K562 (cell line): ENCODE data around the gene ADAMTS14. TPM values are rescaled to one million over a fixed set of nuclear protein-coding genes. Genes with fewer than 3 reads are reported as not detected.
A peak's percentile ranks its signal among the peaks of the same experiment; 100 is the strongest.

ENCODE experiments used
- JUND ChIP-seq, 2 experiments: IDR thresholded peaks; 2 replicates in 1 of 2; 3 replicates in 1 of 2; pipeline ENCODE4 v1.6.1; 2011; ENCODE audit warnings: borderline replicate concordance in 2 of 2, low read depth in 2 of 2, low read length in 2 of 2, improper control_type of control experiment in 1 of 2, missing biosample characterization in 1 of 2, missing genetic modification characterization in 1 of 2, missing genetic modification reagents in 1 of 2
- KDM5B ChIP-seq: fragments of 200-600 bp; sonication (generic); IDR thresholded peaks from 2 replicates; pipeline ENCODE4 v1.6.1; 2012; ENCODE audit warnings: low read depth, mild to moderate bottlenecking, moderate library complexity, low read length, control low read depth, inconsistent platforms; ENCODE audit not compliant: insufficient replicate concordance
- PHB2 ChIP-seq: fragments of 450-650 bp; IDR thresholded peaks from 2 replicates; pipeline ENCODE4 v1.6.1; 2017; ENCODE audit warnings: low read depth
- POLR2AphosphoS2 ChIP-seq: IDR thresholded peaks from 2 replicates; pipeline ENCODE4 v1.6.1; 2012; ENCODE audit warnings: low read length, improper control_type of control experiment
- RBFOX2 ChIP-seq: fragments of 200-400 bp; formaldehyde crosslinking; IDR thresholded peaks from 2 replicates; pipeline ENCODE4 v1.6.1; 2017; ENCODE audit warnings: low read depth, mild to moderate bottlenecking, low read length, moderate library complexity
- ZNF263 ChIP-seq: sonication (generic); formaldehyde crosslinking; IDR thresholded peaks from 2 replicates; pipeline ENCODE4 v1.8.0; 2022; ENCODE audit warnings: mild to moderate bottlenecking, missing genetic modification reagents, borderline replicate concordance
- ZNF696 ChIP-seq: fragments of 250-450 bp; sonication (Bioruptor Pico); conservative IDR thresholded peaks from 2 replicates; pipeline ENCODE4 v1.4.0; 2020; ENCODE audit warnings: mild to moderate bottlenecking, moderate library complexity
- polyA plus RNA-seq, 8 experiments: library from polyadenylated mRNA; depleted of rRNA in 4 of 8; stranded (reverse) in 5 of 8; unstranded in 3 of 8; fragments of >200 nt; fragmentation: Nextera tagmentation in 2 of 8; fragmentation: Illumina TruSeq in 1 of 8; extraction: Ambion mirVana in 2 of 8; extraction: Trizol in 1 of 8; gene quantifications; 2 replicates each; pipeline versions ENCODE4 v1.2.1 to v1.2.3, GENCODE V29; 2011 to 2014; ENCODE audit warnings: inconsistent platforms in 1 of 8, missing spikeins in 1 of 8
- total RNA-seq, 7 experiments: library from RNA; depleted of rRNA in 6 of 7; stranded (reverse); fragments of >200 nt in 6 of 7; fragmentation: Illumina TruSeq in 2 of 7; extraction: Trizol in 2 of 7; gene quantifications; 2 replicates each; pipeline versions ENCODE4 v1.2.1 to v1.2.3, GENCODE V29; 2011 to 2021; ENCODE audit warnings: low replicate concordance in 1 of 7
- TF ChIP-seq, protein P1 (sequence below), 2 experiments: IDR thresholded peaks; 2 replicates each; pipeline ENCODE4 v1.6.1; 2012; ENCODE audit warnings: improper control_type of control experiment in 2 of 2, low read depth in 2 of 2, low read length in 2 of 2, borderline replicate concordance in 1 of 2
- TF ChIP-seq, protein P2 (sequence below): fragments of 250-450 bp; sonication (Bioruptor Pico); IDR thresholded peaks from 2 replicates; pipeline ENCODE4 v1.8.0; 2021; ENCODE audit warnings: moderate library complexity, mild to moderate bottlenecking, inconsistent platforms
- TF ChIP-seq, protein P3 (sequence below): fragments of 200-600 bp; sonication (generic); IDR thresholded peaks from one replicate; pipeline ENCODE4 v1.6.1; 2012; ENCODE audit warnings: mild to moderate bottlenecking, low read depth, low read length, inconsistent platforms

Gene ADAMTS14
- total and polyA plus RNA-seq, 9 of the 15 experiments (the other 6 are each of a cell fraction or from before 2014, with no cell fraction given): 0.04 to 37.4 (median 15.9) TPM

DNA sequence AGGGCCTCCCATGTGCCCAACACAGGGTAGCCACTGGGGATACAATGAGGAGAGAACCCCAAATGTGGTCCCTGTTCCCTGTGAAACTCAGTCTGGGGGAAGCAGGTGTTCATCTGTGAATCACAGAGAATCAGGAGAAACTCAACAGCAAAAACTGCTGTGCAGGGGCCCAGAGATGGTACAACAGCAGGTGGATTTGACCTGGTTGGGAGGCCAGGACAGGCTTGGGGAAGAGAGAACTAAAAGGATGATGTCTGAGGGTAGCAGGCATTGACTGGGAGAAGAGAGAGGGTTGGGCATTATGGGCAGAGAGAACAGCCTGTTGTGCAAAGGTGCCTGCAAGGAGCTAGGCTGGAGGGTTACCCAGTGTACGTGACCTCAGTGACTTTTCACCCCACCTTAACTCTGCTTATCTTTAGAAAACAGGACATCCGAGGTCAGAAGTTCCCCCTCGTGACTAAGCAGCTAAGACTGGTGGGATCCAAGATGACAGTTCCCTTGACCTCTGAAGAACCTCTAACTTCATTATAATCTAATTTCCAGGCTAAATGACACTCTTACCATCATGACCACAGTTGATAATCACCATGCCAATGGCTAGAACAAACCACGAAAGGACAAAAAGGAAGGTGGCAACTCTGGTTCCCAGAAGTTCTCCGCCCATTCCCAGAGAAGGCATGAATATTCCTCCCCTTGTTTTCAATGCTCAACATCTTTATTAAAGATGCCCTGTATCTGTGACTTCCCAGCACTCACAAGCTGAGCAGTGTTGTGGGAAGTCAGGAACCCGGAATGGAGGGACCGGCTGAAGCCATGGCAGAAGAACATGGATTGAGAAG is 5.1 kb upstream of the ADAMTS14 start (continued):
- TF ChIP-seq RBFOX2 (peak; percentile 40; the same call in 1 of the 2 replicates), PHB2 (peak; percentile 86; the same call in 1 of the 2 replicates), JUND (IDR thresholded peaks at IDR 0.05; ENCODE audit: borderline replicate concordance, low read depth, low read length) (peak; percentile 90), JUND (tag; IDR thresholded peaks at IDR 0.05; ENCODE audit: borderline replicate concordance, low read depth, low read length) (peak; percentile 93; the same call in 2 of the 3 replicates), KDM5B (peak; percentile 85), ZNF696 (no peak), ZNF263 (CRISPR knock-in tag) (no peak; the same call in 1 of the 2 replicates), POLR2AphosphoS2 (peak; percentile 72; the same call in 1 of the 2 replicates)
- TF ChIP-seq, protein P1, sequence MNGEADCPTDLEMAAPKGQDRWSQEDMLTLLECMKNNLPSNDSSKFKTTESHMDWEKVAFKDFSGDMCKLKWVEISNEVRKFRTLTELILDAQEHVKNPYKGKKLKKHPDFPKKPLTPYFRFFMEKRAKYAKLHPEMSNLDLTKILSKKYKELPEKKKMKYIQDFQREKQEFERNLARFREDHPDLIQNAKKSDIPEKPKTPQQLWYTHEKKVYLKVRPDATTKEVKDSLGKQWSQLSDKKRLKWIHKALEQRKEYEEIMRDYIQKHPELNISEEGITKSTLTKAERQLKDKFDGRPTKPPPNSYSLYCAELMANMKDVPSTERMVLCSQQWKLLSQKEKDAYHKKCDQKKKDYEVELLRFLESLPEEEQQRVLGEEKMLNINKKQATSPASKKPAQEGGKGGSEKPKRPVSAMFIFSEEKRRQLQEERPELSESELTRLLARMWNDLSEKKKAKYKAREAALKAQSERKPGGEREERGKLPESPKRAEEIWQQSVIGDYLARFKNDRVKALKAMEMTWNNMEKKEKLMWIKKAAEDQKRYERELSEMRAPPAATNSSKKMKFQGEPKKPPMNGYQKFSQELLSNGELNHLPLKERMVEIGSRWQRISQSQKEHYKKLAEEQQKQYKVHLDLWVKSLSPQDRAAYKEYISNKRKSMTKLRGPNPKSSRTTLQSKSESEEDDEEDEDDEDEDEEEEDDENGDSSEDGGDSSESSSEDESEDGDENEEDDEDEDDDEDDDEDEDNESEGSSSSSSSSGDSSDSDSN (IDR thresholded peaks at IDR 0.05; ENCODE audit: borderline replicate concordance in 1 of 2, low read depth in 2 of 2, low read length in 2 of 2): 0 out of 4 replicates have a peak, but pooled peaks of 1 of the 2 experiments have one; percentile 47
- TF ChIP-seq, protein P2, sequence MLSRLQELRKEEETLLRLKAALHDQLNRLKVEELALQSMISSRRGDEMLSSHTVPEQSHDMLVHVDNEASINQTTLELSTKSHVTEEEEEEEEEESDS (CRISPR knock-in tag): no peak
- TF ChIP-seq, protein P3, sequence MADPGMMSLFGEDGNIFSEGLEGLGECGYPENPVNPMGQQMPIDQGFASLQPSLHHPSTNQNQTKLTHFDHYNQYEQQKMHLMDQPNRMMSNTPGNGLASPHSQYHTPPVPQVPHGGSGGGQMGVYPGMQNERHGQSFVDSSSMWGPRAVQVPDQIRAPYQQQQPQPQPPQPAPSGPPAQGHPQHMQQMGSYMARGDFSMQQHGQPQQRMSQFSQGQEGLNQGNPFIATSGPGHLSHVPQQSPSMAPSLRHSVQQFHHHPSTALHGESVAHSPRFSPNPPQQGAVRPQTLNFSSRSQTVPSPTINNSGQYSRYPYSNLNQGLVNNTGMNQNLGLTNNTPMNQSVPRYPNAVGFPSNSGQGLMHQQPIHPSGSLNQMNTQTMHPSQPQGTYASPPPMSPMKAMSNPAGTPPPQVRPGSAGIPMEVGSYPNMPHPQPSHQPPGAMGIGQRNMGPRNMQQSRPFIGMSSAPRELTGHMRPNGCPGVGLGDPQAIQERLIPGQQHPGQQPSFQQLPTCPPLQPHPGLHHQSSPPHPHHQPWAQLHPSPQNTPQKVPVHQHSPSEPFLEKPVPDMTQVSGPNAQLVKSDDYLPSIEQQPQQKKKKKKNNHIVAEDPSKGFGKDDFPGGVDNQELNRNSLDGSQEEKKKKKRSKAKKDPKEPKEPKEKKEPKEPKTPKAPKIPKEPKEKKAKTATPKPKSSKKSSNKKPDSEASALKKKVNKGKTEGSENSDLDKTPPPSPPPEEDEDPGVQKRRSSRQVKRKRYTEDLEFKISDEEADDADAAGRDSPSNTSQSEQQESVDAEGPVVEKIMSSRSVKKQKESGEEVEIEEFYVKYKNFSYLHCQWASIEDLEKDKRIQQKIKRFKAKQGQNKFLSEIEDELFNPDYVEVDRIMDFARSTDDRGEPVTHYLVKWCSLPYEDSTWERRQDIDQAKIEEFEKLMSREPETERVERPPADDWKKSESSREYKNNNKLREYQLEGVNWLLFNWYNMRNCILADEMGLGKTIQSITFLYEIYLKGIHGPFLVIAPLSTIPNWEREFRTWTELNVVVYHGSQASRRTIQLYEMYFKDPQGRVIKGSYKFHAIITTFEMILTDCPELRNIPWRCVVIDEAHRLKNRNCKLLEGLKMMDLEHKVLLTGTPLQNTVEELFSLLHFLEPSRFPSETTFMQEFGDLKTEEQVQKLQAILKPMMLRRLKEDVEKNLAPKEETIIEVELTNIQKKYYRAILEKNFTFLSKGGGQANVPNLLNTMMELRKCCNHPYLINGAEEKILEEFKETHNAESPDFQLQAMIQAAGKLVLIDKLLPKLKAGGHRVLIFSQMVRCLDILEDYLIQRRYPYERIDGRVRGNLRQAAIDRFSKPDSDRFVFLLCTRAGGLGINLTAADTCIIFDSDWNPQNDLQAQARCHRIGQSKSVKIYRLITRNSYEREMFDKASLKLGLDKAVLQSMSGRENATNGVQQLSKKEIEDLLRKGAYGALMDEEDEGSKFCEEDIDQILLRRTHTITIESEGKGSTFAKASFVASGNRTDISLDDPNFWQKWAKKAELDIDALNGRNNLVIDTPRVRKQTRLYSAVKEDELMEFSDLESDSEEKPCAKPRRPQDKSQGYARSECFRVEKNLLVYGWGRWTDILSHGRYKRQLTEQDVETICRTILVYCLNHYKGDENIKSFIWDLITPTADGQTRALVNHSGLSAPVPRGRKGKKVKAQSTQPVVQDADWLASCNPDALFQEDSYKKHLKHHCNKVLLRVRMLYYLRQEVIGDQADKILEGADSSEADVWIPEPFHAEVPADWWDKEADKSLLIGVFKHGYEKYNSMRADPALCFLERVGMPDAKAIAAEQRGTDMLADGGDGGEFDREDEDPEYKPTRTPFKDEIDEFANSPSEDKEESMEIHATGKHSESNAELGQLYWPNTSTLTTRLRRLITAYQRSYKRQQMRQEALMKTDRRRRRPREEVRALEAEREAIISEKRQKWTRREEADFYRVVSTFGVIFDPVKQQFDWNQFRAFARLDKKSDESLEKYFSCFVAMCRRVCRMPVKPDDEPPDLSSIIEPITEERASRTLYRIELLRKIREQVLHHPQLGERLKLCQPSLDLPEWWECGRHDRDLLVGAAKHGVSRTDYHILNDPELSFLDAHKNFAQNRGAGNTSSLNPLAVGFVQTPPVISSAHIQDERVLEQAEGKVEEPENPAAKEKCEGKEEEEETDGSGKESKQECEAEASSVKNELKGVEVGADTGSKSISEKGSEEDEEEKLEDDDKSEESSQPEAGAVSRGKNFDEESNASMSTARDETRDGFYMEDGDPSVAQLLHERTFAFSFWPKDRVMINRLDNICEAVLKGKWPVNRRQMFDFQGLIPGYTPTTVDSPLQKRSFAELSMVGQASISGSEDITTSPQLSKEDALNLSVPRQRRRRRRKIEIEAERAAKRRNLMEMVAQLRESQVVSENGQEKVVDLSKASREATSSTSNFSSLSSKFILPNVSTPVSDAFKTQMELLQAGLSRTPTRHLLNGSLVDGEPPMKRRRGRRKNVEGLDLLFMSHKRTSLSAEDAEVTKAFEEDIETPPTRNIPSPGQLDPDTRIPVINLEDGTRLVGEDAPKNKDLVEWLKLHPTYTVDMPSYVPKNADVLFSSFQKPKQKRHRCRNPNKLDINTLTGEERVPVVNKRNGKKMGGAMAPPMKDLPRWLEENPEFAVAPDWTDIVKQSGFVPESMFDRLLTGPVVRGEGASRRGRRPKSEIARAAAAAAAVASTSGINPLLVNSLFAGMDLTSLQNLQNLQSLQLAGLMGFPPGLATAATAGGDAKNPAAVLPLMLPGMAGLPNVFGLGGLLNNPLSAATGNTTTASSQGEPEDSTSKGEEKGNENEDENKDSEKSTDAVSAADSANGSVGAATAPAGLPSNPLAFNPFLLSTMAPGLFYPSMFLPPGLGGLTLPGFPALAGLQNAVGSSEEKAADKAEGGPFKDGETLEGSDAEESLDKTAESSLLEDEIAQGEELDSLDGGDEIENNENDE: no peak
